A549 (cell line): ENCODE data around the gene HINT1. TPM values are rescaled to one million over a fixed set of nuclear protein-coding genes. Genes with fewer than 3 reads are reported as not detected.
A peak's percentile ranks its signal among the peaks of the same experiment; 100 is the strongest.

Source experiments
- ATAC-seq, 2 experiments: fragments of 200-7000 bp in 1 of 2; fragments of >200 bp in 1 of 2; cut with Nextera tagmentation in 1 of 2; cut with Tn5 transposase in 1 of 2; 3 replicates each; pipeline versions ENCODE4 v1.8.0 to v1.9.1; 2018 to 2020; ENCODE audit warnings: mild to moderate bottlenecking in 1 of 2, moderate library complexity in 1 of 2
- CTCF ChIA-PET: fragments of 300-600 bp; sonication (Branson Sonifier 250); formaldehyde crosslinking; extraction: SDS; loops from one replicate; lab custom pipeline; 2021; ENCODE audit warnings: antibody characterized with exemption, inconsistent platforms; lab: Yijun Ruan, JAX
- POLR2A ChIA-PET: fragments of 350-600 bp; formaldehyde crosslinking; extraction: SDS; loops from one replicate; lab custom pipeline; 2021; ENCODE audit warnings: antibody characterized with exemption, inconsistent platforms; lab: Yijun Ruan, JAX
- DNase-seq, 2 experiments: peaks; one replicate each; pipeline versions ENCODE4 v3.0.0 to v3.0.0-alpha.2; 2011 to 2016; ENCODE audit warnings: low read depth in 1 of 2, low spot score in 1 of 2
- FAIRE-seq: peaks from 2 replicates; lab custom pipeline; 2011; peaks lifted over from hg19 to GRCh38; lab: Jason Lieb, UNC
- H3K27ac ChIP-seq, 2 experiments: fragments of >200 bp; sonication (Bioruptor Twin); formaldehyde crosslinking; 3 replicates each; pipeline ENCODE4 v1.5.1; 2016 to 2017
- H3K4me1 ChIP-seq: fragments of >200 bp; sonication (Bioruptor Twin); formaldehyde crosslinking; 3 replicates; pipeline ENCODE4 v1.6.1; 2016
- H3K4me2 ChIP-seq: fragments of >200 bp; sonication (Bioruptor Twin); formaldehyde crosslinking; 3 replicates; pipeline ENCODE4 v1.6.1; 2016
- H3K4me3 ChIP-seq: fragments of >200 bp; sonication (Bioruptor Twin); formaldehyde crosslinking; 3 replicates; pipeline ENCODE4 v1.5.1; 2016
- H3K9me3 ChIP-seq: fragments of >200 bp; sonication (Bioruptor Twin); formaldehyde crosslinking; 3 replicates; pipeline ENCODE4 v1.6.1; 2016
- BHLHE40 ChIP-seq: IDR thresholded peaks from 2 replicates; pipeline ENCODE4 v1.6.1; 2012; ENCODE audit warnings: low read depth, low read length, inconsistent platforms
- CBX2 ChIP-seq: fragments of 200-600 bp; sonication (generic); IDR thresholded peaks from 2 replicates; pipeline ENCODE4 v1.6.1; 2016; ENCODE audit warnings: low read depth, mild to moderate bottlenecking, borderline replicate concordance
- CEBPB ChIP-seq, 2 experiments: fragments of >200 bp in 1 of 2; sonication (Bioruptor Twin) in 1 of 2; formaldehyde crosslinking in 1 of 2; IDR thresholded peaks; 2 replicates each; pipeline ENCODE4 v1.6.1; 2012 to 2016
- CHD2 ChIP-seq: fragments of 150-350 bp; IDR thresholded peaks from 2 replicates; pipeline ENCODE4 v1.6.1; 2014; ENCODE audit warnings: low read length; ENCODE audit not compliant: partially characterized antibody
- CHD4 ChIP-seq: fragments of 200-600 bp; sonication (generic); IDR thresholded peaks from 2 replicates; pipeline ENCODE4 v1.6.1; 2016; ENCODE audit warnings: antibody characterized with exemption, mild to moderate bottlenecking, borderline replicate concordance
- CTCF ChIP-seq: fragments of >200 bp; sonication (Bioruptor Twin); formaldehyde crosslinking; IDR thresholded peaks from 3 replicates; pipeline ENCODE4 v1.5.1; 2016
- EHF ChIP-seq: fragments of 250-450 bp; sonication (Bioruptor Pico); IDR thresholded peaks from 2 replicates; pipeline ENCODE4 v1.5.0; 2020; ENCODE audit warnings: mild to moderate bottlenecking
- EP300 ChIP-seq, 2 experiments: fragments of >200 bp; sonication (Bioruptor Twin); formaldehyde crosslinking; IDR thresholded peaks; 2 replicates in 1 of 2; 3 replicates in 1 of 2; pipeline ENCODE4 v1.6.1; 2016 to 2017
- FOSB ChIP-seq: fragments of 250-450 bp; sonication (Bioruptor Pico); IDR thresholded peaks from 2 replicates; pipeline ENCODE4 v1.5.0; 2020; ENCODE audit warnings: mild to moderate bottlenecking, moderate library complexity
- GATA3 ChIP-seq: IDR thresholded peaks from 2 replicates; pipeline ENCODE4 v1.6.1; 2012; ENCODE audit warnings: borderline replicate concordance
- HDAC2 ChIP-seq: fragments of 200-600 bp; sonication (generic); IDR thresholded peaks from 2 replicates; pipeline ENCODE4 v1.6.1; 2016
- JUNB ChIP-seq: fragments of >200 bp; sonication (Bioruptor Twin); formaldehyde crosslinking; IDR thresholded peaks from 2 replicates; pipeline ENCODE4 v1.6.1; 2016
- KDM5A ChIP-seq: fragments of 200-600 bp; sonication (generic); IDR thresholded peaks from 2 replicates; pipeline ENCODE4 v1.6.1; 2016; ENCODE audit warnings: antibody characterized with exemption, mild to moderate bottlenecking
- MAFK ChIP-seq: fragments of 450-650 bp; IDR thresholded peaks from 2 replicates; pipeline ENCODE4 v1.6.1; 2014; ENCODE audit not compliant: partially characterized antibody
- MAX ChIP-seq: IDR thresholded peaks from 2 replicates; pipeline ENCODE4 v1.6.1; 2012
- MAZ ChIP-seq: fragments of 150-350 bp; IDR thresholded peaks from 2 replicates; pipeline ENCODE4 v1.6.1; 2014; ENCODE audit warnings: antibody characterized with exemption, low read depth, low read length, borderline replicate concordance
- NR3C1 ChIP-seq: fragments of >200 bp; sonication (Bioruptor Twin); formaldehyde crosslinking; IDR thresholded peaks from 3 replicates; pipeline ENCODE4 v1.6.1; 2017
- PBX3 ChIP-seq: IDR thresholded peaks from 2 replicates; pipeline ENCODE4 v1.6.1; 2012
- POLR2A ChIP-seq: IDR thresholded peaks from 2 replicates; pipeline ENCODE4 v1.6.1; 2012; ENCODE audit warnings: mild to moderate bottlenecking, low read length
- RAD21 ChIP-seq, 2 experiments: fragments of >200 bp in 1 of 2; sonication (Bioruptor Twin) in 1 of 2; formaldehyde crosslinking in 1 of 2; IDR thresholded peaks in 1 of 2; conservative IDR thresholded peaks in 1 of 2; 2 replicates in 1 of 2; 3 replicates in 1 of 2; pipeline ENCODE4 v1.6.1; 2012 to 2018; ENCODE audit warnings: inconsistent platforms in 1 of 2
- RARB ChIP-seq: fragments of 250-450 bp; sonication (Bioruptor Pico); IDR thresholded peaks from 2 replicates; pipeline ENCODE4 v1.8.0; 2021; ENCODE audit warnings: mild to moderate bottlenecking, moderate library complexity
- RNF2 ChIP-seq: fragments of 200-600 bp; sonication (generic); IDR thresholded peaks from 2 replicates; pipeline ENCODE4 v1.6.1; 2016; ENCODE audit warnings: low read depth, mild to moderate bottlenecking, antibody characterized with exemption, moderate library complexity, borderline replicate concordance
- SMC3 ChIP-seq: fragments of >200 bp; sonication (Bioruptor Twin); formaldehyde crosslinking; IDR thresholded peaks from 3 replicates; pipeline ENCODE4 v1.6.1; 2018; ENCODE audit warnings: inconsistent platforms
- SREBF2 ChIP-seq: fragments of 450-650 bp; IDR thresholded peaks from 2 replicates; pipeline ENCODE4 v1.6.1; 2014; ENCODE audit warnings: mild to moderate bottlenecking, moderate library complexity
- TP53 ChIP-seq: fragments of 250-450 bp; sonication (Bioruptor Pico); IDR thresholded peaks from 2 replicates; pipeline ENCODE4 v1.5.0; 2021; ENCODE audit warnings: mild to moderate bottlenecking, moderate library complexity
- USF2 ChIP-seq: fragments of 450-650 bp; IDR thresholded peaks from 2 replicates; pipeline ENCODE4 v1.6.1; 2014; ENCODE audit warnings: antibody characterized with exemption
- ZC3H11A ChIP-seq: fragments of 450-650 bp; IDR thresholded peaks from 2 replicates; pipeline ENCODE4 v1.6.1; 2014; ENCODE audit warnings: antibody characterized with exemption, mild to moderate bottlenecking
- ZFP36 ChIP-seq: fragments of 450-650 bp; IDR thresholded peaks from 2 replicates; pipeline ENCODE4 v1.6.1; 2014; ENCODE audit warnings: borderline replicate concordance; ENCODE audit not compliant: partially characterized antibody
- ZNF302 ChIP-seq: fragments of 250-450 bp; sonication (Bioruptor Pico); IDR thresholded peaks from 2 replicates; pipeline ENCODE4 v1.9.0; 2021; ENCODE audit warnings: inconsistent platforms, mild to moderate bottlenecking, moderate library complexity
- WGBS: methylation state at CpG from one replicate; pipeline ENCODE4 v1.1.6; 2017; ENCODE audit errors: missing lambda C conversion rate; 5-methylcytosine and 5-hydroxymethylcytosine counted together
- polyA minus RNA-seq: library from RNA; depleted of rRNA, polyadenylated mRNA; stranded (reverse); fragments of >200 nt; gene quantifications from 2 replicates; pipeline ENCODE4 v1.2.3, GENCODE V29; 2011; rRNA and poly(A)+ RNA removed
- polyA plus RNA-seq, 4 experiments: library from polyadenylated mRNA; depleted of rRNA in 3 of 4; stranded (reverse); fragments of >200 nt; fragmentation: RNase III in 1 of 4; extraction: RNeasy Plus Mini Kit Qiagen cat#74134 plus additional on column Dnase treatment in 1 of 4; gene quantifications; 2 replicates in 3 of 4; 3 replicates in 1 of 4; pipeline ENCODE4 v1.2.3, GENCODE V29; 2011 to 2017
- TF ChIP-seq, protein P1 (sequence below): fragments of 200-600 bp; sonication (generic); IDR thresholded peaks from 2 replicates; pipeline ENCODE4 v1.6.1; 2016; ENCODE audit warnings: antibody characterized with exemption, mild to moderate bottlenecking, moderate library complexity
- TF ChIP-seq, protein P2 (sequence below): fragments of 150-350 bp; IDR thresholded peaks from 2 replicates; pipeline ENCODE4 v1.6.1; 2014; ENCODE audit warnings: low read depth, mild to moderate bottlenecking, low read length
- TF ChIP-seq, protein P3 (sequence below): IDR thresholded peaks from 2 replicates; pipeline ENCODE4 v1.6.1; 2012; ENCODE audit warnings: low read depth, borderline replicate concordance

Gene HINT1
- polyA plus RNA-seq (2011; rRNA removed) (873 and 1,252 TPM in 2 replicates), polyA plus RNA-seq (2017; fragmentation: RNase III; extraction: RNeasy Plus Mini Kit Qiagen cat#74134 plus additional on column Dnase treatment) (806 to 876 TPM (median 832 TPM) in 3 replicates), polyA minus RNA-seq (155 and 215 TPM in 2 replicates)
- polyA plus RNA-seq (2012; cell fraction: cytosol; rRNA removed) = 523 and 606 TPM in 2 replicates
- polyA plus RNA-seq (2012; cell fraction: nucleus; rRNA removed) = 196 and 221 TPM in 2 replicates

- ATAC-seq (peak; percentile 91 to 94), DNase-seq (peak; percentile 93 to 96), FAIRE-seq (peak; percentile 63)
- peaks cover 12% of the 10 kb centered on the region; the same call in 2 of the 3 replicates for H3K4me1 ChIP-seq
- ChIA-PET POLR2A (interaction anchor here (0.6 to 1.0 kb wide), 5 partner anchors 12 to 217 kb away, joined by 3 to 20 read pairs (median 3); partner anchors contain the start of gene CDC42SE2), CTCF (interaction anchor here (0.8 to 1.6 kb wide), 6 partner anchors 10 to 251 kb away, joined by 3 to 9 read pairs (median 4); no protein-coding TSS in a partner anchor)
- 5% methylated on average over 10 of the region's 33 CpGs for WGBS
- H3K4me3 ChIP-seq = peak within 1 kb of the TSS; percentile 79
- H3K9me3 ChIP-seq = no peaks in the 10 kb centered on the region
- H3K27ac ChIP-seq = peak within 1 kb of the TSS; percentile 93 to 99
- peak within 1 kb of the TSS; percentile 82 for H3K4me2 ChIP-seq
- TF ChIP-seq USF2 (no peak), TP53 (CRISPR knock-in tag) (no peak), MAZ (no peak), CHD2 (no peak), SREBF2 (no peak), HDAC2 (no peak), KDM5A (no peak), FOSB (CRISPR knock-in tag) (no peak), EP300 (IDR thresholded peaks at IDR 0.05) (no peak), ZFP36 (no peak), RARB (CRISPR knock-in tag) (no peak), CTCF (peak; percentile 9; the same call in 1 of the 3 replicates), PBX3 (no peak), POLR2A (peak; percentile 80), EHF (no peak), CEBPB (IDR thresholded peaks at IDR 0.05) (no peak), CHD4 (no peak), ZNF302 (CRISPR knock-in tag) (no peak), SMC3 (peak; percentile 33; the same call in 1 of the 3 replicates), ZC3H11A (no peak), CBX2 (no peak), MAX (peak; percentile 81), RNF2 (no peak), JUNB (no peak), MAFK (peak; percentile 65), BHLHE40 (no peak), GATA3 (no peak; the same call in 1 of the 2 replicates), NR3C1 (no peak), RAD21 (conservative IDR thresholded peaks at IDR 0.05 in 1 of 2, IDR thresholded peaks at IDR 0.05 in 1 of 2) (peak in 1 of 2 experiments; percentile 38; a peak in 2 of 5 replicates)
- TF ChIP-seq, protein P1, sequence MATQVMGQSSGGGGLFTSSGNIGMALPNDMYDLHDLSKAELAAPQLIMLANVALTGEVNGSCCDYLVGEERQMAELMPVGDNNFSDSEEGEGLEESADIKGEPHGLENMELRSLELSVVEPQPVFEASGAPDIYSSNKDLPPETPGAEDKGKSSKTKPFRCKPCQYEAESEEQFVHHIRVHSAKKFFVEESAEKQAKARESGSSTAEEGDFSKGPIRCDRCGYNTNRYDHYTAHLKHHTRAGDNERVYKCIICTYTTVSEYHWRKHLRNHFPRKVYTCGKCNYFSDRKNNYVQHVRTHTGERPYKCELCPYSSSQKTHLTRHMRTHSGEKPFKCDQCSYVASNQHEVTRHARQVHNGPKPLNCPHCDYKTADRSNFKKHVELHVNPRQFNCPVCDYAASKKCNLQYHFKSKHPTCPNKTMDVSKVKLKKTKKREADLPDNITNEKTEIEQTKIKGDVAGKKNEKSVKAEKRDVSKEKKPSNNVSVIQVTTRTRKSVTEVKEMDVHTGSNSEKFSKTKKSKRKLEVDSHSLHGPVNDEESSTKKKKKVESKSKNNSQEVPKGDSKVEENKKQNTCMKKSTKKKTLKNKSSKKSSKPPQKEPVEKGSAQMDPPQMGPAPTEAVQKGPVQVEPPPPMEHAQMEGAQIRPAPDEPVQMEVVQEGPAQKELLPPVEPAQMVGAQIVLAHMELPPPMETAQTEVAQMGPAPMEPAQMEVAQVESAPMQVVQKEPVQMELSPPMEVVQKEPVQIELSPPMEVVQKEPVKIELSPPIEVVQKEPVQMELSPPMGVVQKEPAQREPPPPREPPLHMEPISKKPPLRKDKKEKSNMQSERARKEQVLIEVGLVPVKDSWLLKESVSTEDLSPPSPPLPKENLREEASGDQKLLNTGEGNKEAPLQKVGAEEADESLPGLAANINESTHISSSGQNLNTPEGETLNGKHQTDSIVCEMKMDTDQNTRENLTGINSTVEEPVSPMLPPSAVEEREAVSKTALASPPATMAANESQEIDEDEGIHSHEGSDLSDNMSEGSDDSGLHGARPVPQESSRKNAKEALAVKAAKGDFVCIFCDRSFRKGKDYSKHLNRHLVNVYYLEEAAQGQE = no peak
- TF ChIP-seq, protein P2, sequence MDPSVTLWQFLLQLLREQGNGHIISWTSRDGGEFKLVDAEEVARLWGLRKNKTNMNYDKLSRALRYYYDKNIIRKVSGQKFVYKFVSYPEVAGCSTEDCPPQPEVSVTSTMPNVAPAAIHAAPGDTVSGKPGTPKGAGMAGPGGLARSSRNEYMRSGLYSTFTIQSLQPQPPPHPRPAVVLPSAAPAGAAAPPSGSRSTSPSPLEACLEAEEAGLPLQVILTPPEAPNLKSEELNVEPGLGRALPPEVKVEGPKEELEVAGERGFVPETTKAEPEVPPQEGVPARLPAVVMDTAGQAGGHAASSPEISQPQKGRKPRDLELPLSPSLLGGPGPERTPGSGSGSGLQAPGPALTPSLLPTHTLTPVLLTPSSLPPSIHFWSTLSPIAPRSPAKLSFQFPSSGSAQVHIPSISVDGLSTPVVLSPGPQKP = no peak
- TF ChIP-seq, protein P3, sequence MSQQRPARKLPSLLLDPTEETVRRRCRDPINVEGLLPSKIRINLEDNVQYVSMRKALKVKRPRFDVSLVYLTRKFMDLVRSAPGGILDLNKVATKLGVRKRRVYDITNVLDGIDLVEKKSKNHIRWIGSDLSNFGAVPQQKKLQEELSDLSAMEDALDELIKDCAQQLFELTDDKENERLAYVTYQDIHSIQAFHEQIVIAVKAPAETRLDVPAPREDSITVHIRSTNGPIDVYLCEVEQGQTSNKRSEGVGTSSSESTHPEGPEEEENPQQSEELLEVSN = no peak; the same call in 1 of the 2 replicates
These were observed at the start of gene HINT1 for GRCh38 chr5:131165119-131165727. HINT1 (minus strand) TSS chr5:131165256; CDS start chr5:131165205, 51 bp downstream.
